NCI-H1417 treated with DMSO at 0.1 percent for 48 hours (cell line): ENCODE measurements around the gene ALDH3B1.

ENCODE experiments used
- DNase-seq: peaks from one replicate; lab custom pipeline; 2025; lab: John Stamatoyannopoulos, UW

The ALDH3B1 gene

DNA sequence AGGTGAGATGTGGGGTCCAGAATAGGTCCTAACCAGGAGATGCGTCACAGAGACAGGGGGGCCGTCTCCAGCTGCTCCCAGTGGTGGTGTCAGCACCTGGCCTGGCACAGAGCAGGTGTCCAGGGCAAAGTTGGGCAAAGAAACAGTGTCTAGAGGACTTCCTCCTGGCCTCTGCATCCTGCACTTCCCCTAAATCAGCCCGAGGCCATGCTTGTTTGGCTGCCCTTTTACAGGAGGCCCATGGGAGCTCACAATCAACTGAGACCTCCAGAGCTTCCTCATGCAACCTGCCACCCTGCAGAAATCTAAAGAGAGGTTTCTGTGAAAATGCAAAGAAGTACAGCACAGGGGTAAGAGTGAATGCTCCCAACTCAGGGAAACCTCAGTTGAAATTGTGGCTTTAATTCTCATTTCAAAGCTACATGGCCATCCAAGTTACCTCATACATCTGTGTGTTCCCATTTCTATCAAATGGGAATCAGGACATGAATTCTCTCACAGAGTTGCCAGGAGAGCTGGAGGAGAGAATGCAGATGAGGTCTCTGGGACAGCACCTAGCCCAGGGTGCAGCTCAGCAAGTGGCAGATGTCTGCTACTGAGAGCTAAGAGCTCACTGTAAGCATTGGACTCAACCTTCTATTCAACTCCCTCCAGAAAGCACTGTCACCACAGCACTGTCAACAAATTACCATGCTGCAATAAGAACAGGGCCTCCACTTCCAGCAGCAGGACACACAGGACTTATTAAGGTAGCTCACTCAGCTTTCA is 61.3 kb downstream of the ALDH3B1 start:
- no peak for DNase-seq

GRCh38 chr11:68074584-68075352 is 64.6 kb downstream of the ALDH3B1 start:
- no peak for DNase-seq

DNA sequence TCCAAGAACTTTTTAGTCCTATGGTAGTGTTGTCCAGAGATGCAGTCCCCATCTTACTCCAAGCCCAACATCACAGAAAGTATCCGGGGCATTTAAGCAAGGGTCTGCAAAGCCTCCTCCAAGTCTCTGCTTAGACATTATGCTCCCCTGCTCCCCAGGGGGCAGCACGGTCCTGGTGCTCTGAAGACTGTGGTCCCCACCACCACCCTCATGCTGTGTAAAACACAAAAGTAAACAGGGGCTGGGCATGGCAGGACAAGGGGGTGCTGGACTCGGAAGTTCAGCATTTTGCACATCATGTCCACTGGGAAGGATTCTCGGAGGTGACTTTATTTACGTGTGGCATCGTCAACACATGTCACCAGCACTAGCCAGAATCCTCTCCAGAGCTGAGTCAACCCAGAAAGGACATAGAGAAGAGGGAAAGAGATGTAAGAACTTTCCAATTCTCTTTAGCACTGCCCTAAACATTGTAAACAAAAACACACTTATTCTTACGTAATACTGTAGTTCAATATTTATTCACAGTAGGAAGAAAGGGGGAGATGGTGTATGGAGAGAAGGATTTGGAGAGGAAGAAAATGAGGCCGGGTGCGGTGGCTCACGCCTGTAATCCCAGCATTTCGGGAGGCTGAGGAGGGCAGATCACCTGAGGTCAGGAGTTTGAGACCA is 66.4 kb downstream of the ALDH3B1 start:
- no peak for DNase-seq

DNA sequence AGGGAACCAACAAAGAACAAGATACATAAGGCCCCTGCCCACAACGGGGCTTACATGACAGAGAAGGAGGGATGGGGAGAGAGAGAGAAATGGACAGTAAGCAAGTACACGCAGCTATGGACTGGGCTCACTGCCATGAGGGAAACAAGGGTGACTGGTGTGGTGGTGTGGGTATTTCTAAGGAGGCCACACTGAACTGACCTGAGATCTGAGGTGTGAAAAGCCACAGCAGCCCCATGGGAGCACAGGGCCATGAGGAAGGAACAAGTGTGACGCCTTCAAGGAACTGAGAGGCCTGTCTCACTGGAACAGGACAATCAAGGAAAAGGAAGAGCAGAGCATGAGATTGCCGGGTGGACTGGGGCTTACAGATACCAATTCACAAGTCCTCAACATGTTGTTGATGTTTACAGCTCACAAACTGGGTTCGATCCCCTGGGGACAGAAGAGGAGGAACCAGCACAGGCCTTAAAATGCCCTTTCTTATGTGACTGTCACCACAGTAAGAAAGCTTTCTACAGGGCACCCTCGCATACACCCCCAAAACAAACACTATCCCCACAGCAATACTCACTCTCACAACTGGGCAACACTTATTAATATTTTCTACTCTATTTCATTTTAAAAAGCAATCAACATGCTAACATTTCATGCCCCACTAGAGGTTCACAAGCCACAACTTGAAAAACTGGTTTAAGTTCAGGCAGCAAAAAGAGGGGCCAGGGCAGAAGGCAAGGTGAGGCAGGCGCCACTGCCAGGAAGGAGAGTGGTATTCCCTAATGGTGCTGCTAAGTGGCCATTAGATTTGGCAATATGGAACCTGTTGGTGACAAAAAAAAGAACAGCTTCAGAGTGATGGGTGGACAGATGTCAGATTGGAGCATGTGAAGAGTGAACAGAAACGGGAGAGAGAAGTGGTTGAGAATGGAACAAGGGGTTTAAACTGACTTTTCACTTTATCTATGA is 67.8 kb downstream of the ALDH3B1 start:
- DNase-seq: no peak
